H54 (cell line): ENCODE results near the gene IFI30.

Experiments used
- DNase-seq: peaks from one replicate; pipeline ENCODE4 v3.0.0; 2011; ENCODE audit warnings: low spot score, mixed read lengths; ENCODE audit not compliant: insufficient read length
- FAIRE-seq: peaks from 3 replicates; lab custom pipeline; 2011; peaks lifted over from hg19 to GRCh38; lab: Jason Lieb, UNC
- POLR2A ChIP-seq: IDR thresholded peaks from 2 replicates; pipeline ENCODE4 v1.6.1; 2011; ENCODE audit warnings: low read depth, mild to moderate bottlenecking, low read length

Gene IFI30

GRCh38 chr19:18144361-18144760, 29.3 kb upstream of the IFI30 start:
- DNase-seq (no peak), FAIRE-seq (no peak)
- TF ChIP-seq POLR2A = no peak

DNA sequence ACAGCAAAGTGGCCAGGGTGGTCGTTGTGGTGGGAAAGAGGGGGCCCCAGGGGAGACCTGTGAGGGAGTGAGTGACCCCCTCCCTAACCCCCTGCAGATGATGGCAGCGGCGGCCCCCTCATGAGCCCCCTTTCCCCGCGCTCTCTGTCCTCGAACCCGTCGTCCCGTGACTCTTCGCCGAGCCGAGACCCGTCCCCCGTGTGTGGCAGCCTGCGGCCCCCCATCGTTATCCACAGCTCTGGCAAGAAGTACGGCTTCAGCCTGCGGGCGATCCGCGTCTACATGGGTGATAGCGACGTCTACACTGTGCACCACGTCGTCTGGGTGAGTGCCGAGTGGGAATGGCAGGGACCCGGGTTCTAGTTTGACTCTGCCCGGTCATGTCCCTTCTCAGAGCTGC, 28.7 kb upstream of the IFI30 start:
- FAIRE-seq = no peak
- TF ChIP-seq POLR2A = no peak

DNA sequence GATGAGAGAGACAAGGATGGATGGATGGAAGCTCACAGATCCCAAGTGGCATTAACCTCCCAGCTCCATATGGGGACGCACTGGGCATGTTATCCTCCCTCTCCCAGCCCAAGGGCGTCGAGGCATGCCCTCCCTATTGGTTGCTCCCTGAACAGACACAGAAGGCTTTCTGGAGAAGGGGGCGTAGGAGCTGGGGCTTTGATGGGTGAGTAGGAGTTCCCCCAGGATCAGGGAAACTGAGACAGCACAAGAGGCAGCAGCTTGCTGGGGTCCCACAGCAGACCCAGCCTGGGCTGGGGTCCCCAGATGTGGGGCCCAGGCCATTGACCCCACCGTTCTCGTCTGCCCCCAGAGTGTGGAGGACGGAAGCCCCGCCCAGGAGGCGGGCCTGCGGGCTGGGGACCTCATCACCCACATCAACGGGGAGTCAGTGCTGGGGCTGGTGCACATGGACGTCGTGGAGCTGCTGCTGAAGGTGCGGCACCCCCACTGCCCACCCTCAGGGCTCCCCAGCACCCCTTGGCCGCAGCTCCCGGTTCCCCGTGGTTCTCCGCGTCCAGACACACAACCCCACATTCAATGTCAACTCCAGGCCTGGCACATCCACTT, 28.1 kb upstream of the IFI30 start:
- FAIRE-seq (no peak), DNase-seq (no peak)
- no peak for TF ChIP-seq POLR2A

More for the DNA sequence above, 28.7 kb upstream of the IFI30 start:
- DNase-seq = no peak

DNA sequence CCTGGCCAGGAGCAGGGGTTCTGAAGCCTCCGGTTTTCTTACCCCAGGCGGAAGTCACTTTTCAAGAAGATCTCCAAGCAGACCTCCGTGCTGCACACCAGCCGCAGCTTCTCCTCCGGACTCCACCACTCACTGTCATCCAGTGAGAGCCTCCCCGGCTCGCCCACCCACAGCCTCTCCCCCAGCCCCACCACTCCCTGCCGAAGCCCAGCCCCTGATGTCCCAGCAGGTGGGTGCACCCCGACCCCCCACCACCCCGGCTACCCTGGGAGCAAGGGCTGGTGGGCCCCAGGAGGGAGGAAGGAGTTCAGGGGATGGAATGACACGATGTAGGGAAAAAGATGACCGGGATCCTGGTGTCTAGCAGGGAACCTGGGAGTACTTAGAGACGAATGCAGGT, 26.2 kb upstream of the IFI30 start:
- no peak for DNase-seq
- TF ChIP-seq POLR2A = no peak
- FAIRE-seq = no peak

DNA sequence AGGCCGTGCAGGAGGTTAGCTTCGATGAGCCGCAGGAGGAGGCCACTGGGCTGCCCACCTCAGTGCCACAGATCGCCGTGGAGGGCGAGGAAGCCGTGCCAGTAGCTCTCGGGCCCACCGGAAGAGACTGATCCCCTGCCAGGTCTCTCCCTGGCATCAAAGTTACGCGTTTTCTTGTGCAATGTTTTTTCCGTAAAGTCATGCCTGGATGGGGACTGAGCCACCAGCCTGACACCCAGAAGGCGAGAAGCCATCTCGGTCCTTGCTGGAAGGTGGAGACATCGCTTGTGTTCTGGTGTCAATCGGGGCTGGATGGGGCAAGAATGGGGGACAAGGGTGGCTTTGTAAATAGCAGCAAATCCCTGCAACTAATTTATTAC, 24.0 kb upstream of the IFI30 start:
- FAIRE-seq (no peak), DNase-seq (no peak)
- TF ChIP-seq POLR2A = no peak

DNA sequence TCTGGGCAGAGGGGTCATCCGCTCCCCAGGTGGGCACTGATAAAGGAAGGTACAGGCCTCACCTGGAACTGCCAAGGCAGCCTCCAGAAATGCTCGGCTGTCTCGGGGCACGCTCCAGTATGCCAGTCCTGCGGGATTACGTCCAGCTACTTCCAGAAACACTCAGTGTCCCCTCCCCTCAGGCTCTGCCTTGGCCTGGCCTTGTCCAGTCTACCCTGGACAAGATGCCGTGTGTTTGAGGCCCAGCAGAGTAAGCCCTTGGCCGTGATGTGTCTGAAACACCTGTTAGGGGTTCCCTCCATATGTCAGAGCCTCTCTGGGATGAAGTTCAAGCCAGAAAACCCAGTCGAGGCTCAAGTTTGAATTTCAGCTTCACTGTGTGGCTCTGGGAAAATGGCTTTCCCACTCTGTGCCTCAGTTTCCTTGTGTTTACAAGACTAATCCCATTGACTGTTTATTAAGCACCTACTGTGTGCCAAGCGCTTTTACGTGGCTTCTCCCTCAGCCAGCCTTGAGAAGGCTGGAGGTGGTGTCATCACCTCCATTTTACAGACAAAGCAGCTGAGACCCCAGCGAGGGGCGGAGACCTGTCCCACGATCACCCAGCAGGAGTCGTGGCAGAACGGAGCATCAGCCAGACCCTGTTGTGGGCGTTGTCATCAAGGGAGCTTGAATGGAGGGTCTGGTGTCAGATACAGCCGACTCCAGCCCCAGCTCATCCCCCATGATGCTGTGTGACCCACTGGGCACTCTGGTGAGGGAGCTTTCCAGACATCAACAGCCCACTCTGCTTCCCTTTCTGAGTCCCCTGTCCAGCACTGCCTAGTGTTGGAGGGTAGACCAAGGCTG, 22.6 kb upstream of the IFI30 start:
- FAIRE-seq (no peak), DNase-seq (no peak)
- no peak for TF ChIP-seq POLR2A

DNA sequence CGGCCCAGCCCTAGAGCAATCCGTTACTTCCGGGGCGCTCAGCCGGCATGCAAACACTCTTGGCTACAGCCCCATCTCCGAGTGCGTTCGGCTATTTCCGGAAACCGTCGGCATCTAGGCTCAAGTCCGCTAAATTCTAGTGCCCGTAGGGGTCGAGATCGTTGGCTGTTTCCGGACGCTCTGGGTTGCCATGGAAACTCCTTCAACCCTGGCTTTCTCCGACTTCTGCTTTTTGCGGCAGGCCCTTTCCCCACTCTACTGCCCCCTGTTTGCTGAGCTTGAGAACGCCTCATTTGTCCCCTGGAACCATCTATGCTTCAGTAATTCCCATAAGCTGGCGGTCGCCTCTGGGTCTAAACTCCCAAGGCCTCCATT, 21.2 kb upstream of the IFI30 start:
- DNase-seq (peak; percentile 99), FAIRE-seq (peak; percentile 72)
- TF ChIP-seq POLR2A = peak; percentile 15; the same call in 1 of the 2 replicates

DNA sequence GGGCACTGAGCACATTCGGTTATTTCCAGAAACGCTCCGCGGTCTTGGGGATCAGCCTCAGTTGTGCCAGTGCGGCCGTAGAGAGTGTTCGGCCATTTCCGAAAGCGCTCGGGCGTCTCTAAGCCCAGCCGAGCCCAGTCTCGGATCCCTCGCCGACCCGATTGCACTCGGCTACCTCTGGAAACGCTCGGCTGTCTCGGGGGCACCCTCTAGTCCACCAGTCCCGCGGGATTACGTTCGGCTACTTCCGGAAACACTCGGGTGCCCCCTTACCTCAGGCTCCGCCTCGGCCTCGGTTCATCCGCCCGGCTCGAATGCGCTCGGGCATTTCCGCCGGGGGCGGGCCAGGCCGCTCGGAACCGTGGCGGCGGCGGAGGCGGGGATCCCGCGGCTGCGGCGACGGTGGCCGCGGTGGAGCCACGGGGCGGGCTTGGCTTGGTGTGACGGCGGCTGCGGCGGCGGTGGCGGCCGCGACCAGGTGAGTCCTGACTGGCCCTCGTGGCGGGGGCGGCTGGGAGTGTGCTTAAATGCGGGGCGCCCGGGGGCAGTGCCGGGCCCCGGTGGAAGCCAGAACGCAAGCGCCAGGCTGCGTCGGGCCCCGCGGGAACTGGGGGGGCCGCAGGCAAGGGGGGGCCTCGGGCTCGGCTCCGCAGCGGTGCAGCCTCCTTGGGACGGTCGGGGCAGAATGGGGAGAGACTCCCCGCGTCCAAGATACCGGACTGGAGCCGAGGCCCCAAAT, 20.6 kb upstream of the IFI30 start, which contains the start of gene PIK3R2:
PIK3R2 (plus strand) TSS at position 347 of the 739 bp plus-strand sequence. CDS start 2,717 bp downstream, outside the sequence.
- peak; percentile 65 for FAIRE-seq
- TF ChIP-seq POLR2A = peak; percentile 64
- DNase-seq = peak; percentile 99

DNA sequence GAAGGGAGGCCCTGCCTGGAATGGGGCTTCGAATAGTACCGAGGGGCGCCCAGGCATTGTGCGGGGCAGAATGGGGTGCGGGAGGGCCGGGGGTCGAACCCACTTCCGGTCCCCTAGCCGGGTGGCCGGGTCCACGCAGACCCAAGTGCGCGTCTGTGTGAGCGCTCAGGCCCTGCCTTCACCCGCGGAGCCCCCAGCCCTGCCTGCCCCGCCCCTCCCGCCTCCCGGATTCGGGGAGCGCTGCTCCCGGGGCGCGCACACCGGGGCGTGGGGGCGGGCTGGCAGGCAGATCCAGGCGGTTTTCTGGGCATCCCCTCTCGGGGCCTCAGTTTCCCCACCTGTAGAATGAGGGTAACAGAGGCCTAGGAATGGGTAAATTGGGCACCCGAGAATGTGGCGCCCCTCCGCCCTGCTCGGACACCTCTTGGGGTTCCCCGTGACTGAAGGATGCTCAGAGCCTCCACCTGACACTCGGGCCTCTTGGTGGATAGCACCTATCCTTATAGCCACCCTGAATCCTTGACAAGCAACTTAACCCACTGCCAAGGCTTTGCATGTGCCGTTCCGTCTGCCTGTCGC, 20.0 kb upstream of the IFI30 start:
- no peak for DNase-seq
- TF ChIP-seq POLR2A = no peak
- FAIRE-seq = no peak

DNA sequence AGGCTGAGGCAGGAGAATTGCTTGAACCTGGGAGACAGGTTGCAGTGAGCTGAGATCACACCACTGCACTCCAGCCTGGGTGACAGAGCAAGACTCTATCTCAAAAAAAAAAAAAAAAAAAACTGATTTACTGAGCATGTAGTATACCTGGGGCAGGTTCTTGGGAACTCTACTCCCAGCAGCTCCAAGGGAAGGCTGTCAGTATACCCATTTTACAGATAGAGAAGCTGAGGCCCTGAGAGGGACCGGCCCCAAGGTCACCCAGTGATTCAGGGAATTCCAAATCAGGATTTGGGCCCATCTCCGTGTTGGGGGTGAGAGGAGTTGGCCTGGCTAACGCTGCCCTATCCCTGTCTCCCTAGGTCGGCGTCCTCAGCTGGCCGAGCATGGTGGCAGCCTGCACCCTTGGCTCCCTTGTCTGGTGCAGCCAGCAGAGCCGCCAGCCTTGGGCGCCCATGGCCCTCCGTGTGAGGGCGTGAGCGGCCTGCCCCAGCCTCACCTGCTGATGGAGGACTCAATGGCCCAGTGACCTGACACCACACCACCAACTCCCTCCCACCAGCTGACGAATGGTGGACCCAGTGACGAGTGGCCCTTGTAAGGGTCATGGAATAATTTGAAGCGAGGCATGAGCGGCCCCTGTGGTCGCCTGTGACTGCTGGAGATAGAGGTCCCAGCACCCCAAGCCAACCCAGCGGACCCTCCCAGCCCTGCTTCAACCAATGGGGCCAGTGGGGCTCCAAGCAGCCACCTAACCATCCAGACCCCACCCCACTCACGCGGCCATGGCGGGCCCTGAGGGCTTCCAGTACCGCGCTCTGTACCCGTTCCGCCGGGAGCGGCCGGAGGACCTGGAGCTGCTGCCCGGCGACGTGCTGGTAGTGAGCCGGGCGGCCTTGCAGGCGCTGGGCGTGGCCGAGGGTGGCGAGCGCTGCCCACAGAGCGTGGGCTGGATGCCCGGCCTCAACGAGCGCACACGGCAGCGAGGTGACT, 18.2 kb upstream of the IFI30 start:
- no peak for FAIRE-seq
- TF ChIP-seq POLR2A = no peak
- no peak for DNase-seq

DNA sequence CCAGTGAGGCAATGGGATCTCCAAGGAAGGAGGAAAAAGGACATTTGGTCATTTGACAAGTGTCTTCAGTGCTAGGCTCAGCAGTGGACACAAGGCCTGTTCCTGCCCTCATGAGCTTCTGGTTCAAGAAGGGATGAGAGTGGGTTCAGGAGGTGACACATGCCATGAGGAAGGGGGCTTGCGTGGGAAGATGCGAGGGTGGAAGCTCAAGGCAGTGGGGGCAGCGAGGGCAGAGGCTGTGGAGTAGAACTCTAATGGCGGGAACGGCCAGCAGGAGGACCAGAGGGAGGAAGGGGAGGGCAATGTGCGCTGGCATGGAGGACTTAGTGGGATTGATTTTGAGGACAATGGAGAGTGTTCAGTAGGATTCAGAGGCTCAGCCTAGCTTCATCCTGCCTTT, 17.3 kb upstream of the IFI30 start:
- FAIRE-seq (no peak), DNase-seq (no peak)
- no peak for TF ChIP-seq POLR2A

GRCh38 chr19:18156841-18157464, 16.7 kb upstream of the IFI30 start:
- peak; percentile 96 for DNase-seq
- no peak for FAIRE-seq
- no peak for TF ChIP-seq POLR2A

DNA sequence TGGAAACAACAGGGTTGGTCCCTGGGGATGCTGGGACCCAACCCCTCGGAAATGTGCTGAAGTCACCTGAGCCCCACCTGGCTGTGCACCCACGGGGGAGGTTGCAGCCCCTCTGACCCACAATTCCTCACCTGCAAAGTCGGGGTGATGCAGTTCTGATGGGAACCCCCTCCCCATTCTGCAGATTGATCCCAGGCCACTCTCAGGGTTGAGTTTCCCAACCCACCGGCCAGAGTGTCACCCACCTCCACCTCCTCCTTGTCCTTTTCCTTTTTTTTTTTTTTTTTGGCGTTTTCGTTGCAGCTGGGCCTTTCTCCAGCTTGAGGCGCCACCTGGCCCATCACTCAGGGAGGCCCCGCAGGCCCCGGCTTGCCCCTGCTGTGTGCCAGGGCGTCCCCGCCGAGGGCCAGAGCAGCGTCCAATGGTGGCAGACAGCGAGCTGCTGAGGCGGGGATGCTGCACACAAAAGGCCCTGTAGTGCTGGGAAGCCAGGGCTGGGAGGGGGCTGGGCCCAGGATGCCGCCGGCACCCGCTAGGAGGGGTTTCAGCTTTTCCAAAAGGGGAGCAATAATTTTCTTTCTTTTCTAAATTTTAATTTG, 16.0 kb upstream of the IFI30 start:
- no peak for TF ChIP-seq POLR2A
- FAIRE-seq = no peak
- no peak for DNase-seq
